ENCODE data around the gene HSPB7. TPM values are rescaled to one million over a fixed set of nuclear protein-coding genes. Genes with fewer than 3 reads are reported as not detected.
"Not testable (repeated sequence)": the region's sequence is repeated elsewhere in the genome, so short reads cannot be mapped to it uniquely, and the experiment has no call there.

HSPB7 gene
- total RNA-seq, 1 donor from 2014 or later: 191 TPM

DNA sequence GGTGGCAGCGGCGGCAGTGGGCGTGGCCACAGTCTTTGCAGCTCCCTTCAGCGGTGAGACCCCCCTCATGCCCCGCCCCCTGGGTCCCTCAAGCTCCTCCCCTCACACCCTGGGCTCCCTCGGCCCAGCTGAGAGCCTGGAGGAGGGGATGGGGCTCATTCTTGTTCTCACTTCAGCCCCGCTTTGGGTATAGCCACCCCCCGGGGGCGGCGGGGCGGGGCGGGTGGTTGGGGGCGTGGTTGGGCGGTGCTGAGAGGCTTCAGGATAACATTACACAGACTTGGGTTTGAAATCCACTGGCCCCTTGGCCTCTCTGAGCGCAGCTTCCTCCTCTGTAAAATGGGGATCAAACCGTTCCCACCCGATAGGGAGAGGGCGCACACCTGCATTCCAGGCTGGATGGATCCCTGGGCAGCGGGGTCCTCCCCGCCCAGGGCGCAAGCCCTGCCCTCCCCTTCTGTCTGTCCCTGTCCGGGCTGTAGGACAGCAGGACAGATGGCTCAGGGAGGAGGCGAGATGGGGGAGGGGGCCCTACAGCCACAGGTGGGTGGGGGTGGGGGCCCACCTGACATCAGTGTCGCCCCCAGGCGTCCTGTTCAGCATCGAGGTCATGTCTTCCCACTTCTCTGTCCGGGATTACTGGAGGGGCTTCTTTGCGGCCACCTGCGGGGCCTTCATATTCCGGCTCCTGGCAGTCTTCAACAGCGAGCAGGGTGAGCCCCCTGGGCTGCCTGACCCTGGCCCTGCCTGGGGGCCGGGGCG is 9.1 kb upstream of the HSPB7 start:
- DNase-seq (ENCODE audit: low spot score in 2 of 2): no peak
- Histone ChIP-seq H3K36me3 (no peaks in the 10 kb centered on the region), H3K4me1 (peaks cover 8 to 9% of the 10 kb centered on the region in 2 donors), H3K27ac (peak overlapping the region in 1 of 2 donors; percentile 35), H3K27me3 (no peaks in the 10 kb centered on the region), H3K9me3 (no peaks in the 10 kb centered on the region), H3K4me3 (peak overlapping the region; percentile 3 to 46)
- intact Hi-C loops (cut with DNase I): no loop called here
- TF ChIP-seq, protein P1, sequence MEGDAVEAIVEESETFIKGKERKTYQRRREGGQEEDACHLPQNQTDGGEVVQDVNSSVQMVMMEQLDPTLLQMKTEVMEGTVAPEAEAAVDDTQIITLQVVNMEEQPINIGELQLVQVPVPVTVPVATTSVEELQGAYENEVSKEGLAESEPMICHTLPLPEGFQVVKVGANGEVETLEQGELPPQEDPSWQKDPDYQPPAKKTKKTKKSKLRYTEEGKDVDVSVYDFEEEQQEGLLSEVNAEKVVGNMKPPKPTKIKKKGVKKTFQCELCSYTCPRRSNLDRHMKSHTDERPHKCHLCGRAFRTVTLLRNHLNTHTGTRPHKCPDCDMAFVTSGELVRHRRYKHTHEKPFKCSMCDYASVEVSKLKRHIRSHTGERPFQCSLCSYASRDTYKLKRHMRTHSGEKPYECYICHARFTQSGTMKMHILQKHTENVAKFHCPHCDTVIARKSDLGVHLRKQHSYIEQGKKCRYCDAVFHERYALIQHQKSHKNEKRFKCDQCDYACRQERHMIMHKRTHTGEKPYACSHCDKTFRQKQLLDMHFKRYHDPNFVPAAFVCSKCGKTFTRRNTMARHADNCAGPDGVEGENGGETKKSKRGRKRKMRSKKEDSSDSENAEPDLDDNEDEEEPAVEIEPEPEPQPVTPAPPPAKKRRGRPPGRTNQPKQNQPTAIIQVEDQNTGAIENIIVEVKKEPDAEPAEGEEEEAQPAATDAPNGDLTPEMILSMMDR (IDR thresholded peaks at IDR 0.05): no peak

DNA sequence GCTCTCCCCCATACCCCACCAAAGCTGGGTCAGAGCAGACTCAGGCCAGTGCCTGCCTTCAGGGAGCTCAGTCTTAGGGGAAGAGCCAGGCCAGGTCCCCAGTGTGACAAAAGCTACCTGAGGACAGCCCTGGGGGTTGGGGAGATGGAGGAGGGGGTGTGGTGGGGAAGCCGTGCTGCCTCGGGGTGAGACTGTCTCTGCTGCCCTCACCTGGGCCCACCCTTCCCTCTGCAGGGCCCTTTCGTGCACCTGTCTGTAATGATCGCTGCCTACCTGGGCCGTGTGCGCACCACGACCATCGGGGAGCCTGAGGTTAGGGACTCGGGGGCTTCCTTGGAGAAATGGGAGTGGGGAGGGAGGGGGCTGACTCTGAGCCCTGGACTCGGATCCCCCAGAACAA is 8.5 kb upstream of the HSPB7 start:
- intact Hi-C loops (cut with DNase I); H3K27ac ChIP-seq; DNase-seq (ENCODE audit: low spot score in 2 of 2); H3K27me3 ChIP-seq; H3K4me1 ChIP-seq; H3K36me3 ChIP-seq; H3K9me3 ChIP-seq: not testable (repeated sequence)
- peak overlapping the region in 1 of 2 donors; percentile 46 for H3K4me3 ChIP-seq

DNA sequence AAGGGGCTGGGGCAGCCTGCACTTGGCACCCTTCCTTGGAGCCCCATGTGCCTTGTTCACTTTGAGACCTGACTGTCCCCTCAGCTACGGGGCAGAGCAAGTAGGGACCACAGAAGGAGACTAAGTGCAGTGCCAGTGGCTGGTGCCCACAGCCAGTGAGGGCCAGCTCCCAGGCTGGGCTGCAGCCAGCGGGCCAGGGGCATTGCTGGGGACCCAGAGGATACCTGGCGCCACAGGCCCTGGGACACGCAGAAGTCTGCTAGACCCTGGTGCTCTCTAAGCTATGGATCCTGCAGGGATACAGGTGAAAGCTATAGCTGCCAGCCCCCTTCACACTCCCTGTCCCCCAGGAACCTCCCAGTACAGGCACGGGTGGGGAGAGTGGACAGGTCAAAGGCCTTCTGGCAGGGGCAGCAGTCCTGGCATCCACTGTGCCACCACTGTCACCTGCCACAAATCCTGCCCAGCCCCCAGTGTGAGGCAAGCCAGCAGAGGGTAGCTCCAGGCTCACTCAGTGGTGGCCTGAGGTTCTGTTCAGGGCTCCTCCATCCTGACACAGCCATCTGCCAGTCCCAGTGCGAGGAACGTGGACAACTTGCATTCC is 5.3 kb upstream of the HSPB7 start:
- H3K4me3 ChIP-seq: no peak overlapping the region
- H3K9me3 ChIP-seq: no peaks in the 10 kb centered on the region
- peaks cover 17 to 32% of the 10 kb centered on the region in 2 donors for H3K4me1 ChIP-seq
- H3K27me3 ChIP-seq: no peaks in the 10 kb centered on the region
- peak overlapping the region in 1 of 2 donors; percentile 23 for H3K27ac ChIP-seq
- TF ChIP-seq, protein P1 (IDR thresholded peaks at IDR 0.05): no peak
- DNase-seq (ENCODE audit: low spot score in 2 of 2): no peak
- H3K36me3 ChIP-seq: no peaks in the 10 kb centered on the region
- intact Hi-C loops (cut with DNase I): no loop called here

DNA sequence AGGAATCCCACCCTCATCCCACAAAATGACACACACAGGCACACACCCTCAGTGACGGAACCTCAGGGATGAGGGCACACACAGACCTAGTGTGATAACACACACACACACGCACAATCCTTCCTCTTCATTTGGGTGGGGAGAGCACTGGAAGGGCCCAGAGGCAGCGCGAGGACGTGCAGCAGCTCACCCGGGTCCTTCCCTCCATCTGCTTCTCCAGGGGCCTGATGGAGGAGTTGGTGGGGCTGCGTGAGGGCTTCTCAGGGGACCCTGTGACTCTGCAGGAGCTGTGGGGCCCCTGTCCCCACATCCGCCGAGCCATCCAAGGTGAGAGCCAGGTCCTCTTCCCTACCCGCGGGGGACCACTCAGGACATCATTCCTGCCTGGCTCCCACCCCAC is 4.5 kb upstream of the HSPB7 start:
- intact Hi-C loops (cut with DNase I): no loop called here
- H3K27me3 ChIP-seq: no peaks in the 10 kb centered on the region
- TF ChIP-seq, protein P1 (IDR thresholded peaks at IDR 0.05): no peak

DNA sequence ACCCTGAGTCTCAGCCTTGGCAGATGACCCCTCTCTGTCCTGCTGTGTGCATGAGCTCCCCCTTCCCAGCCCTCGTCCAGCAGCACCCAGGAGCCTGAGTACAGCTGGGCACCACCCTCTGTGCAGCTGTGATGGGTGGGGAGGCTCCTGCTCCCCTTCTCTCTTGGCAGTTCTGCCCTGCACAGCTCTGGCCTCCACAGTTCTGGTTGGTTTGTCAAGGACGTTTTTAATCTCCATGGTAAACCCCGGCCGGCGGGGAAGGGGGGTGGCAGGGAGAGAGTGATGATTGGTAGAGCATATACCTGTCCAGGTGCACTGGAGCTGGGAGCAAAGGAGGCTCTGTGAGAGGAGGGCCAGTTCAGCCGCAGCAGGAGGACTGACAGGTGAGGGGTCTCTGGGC is 3.8 kb upstream of the HSPB7 start, which contains the start of gene CLCNKA:
Gene CLCNKA (plus strand): TSS at position 356 of the 400 bp plus-strand sequence. CDS start 584 bp downstream, outside the sequence.
- no peak for DNase-seq (ENCODE audit: low spot score in 2 of 2)
- peaks cover 10 to 26% of the 10 kb centered on the region in 2 donors for H3K4me1 ChIP-seq
- intact Hi-C loops (cut with DNase I): no loop called here
- TF ChIP-seq, protein P1 (IDR thresholded peaks at IDR 0.05): no peak
- no peaks in the 10 kb centered on the region for H3K27me3 ChIP-seq
- H3K27ac ChIP-seq: peak within 1 kb of the TSS; percentile 34 to 98
- H3K9me3 ChIP-seq: no peaks in the 10 kb centered on the region
- H3K4me3 ChIP-seq: no peak within 1 kb of the TSS
- H3K36me3 ChIP-seq: peaks cover 0 to 2% of the 10 kb centered on the region in 2 donors

More for the DNA sequence above, 4.5 kb upstream of the HSPB7 start:
- peak overlapping the region in 1 of 2 donors; percentile 23 for H3K27ac ChIP-seq
- H3K4me1 ChIP-seq: peaks cover 17 to 33% of the 10 kb centered on the region in 2 donors
- DNase-seq (ENCODE audit: low spot score in 2 of 2): no peak
- H3K4me3 ChIP-seq: no peak overlapping the region
- no peaks in the 10 kb centered on the region for H3K36me3 ChIP-seq
- no peaks in the 10 kb centered on the region for H3K9me3 ChIP-seq

DNA sequence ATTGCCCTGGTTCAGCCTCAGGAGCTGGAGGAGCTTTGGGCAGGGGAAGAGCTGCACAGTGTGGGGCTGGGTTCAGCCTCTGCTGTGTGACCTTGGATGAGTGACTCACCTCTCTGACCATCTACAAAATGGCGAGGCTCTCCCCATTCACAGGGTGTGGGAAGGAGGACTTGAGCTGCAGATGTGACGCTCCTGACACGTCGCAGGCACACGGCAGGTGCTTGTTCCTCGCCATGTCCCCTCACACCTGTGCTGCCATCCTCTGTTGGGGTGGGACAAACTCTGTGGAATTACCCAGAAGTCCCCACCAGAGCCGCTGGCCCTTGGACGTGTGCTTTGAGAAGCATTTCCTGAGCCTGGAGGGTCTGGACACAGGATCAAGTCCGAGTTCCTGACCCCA is 3.0 kb upstream of the HSPB7 start:
- H3K4me3 ChIP-seq; H3K36me3 ChIP-seq; DNase-seq (ENCODE audit: low spot score in 2 of 2); intact Hi-C loops (cut with DNase I); H3K27me3 ChIP-seq; H3K9me3 ChIP-seq: not testable (repeated sequence)
- Histone ChIP-seq H3K27ac (peak overlapping the region; percentile 95 to 98), H3K4me1 (peaks cover 8 to 28% of the 10 kb centered on the region in 2 donors)
